HepG2 (cell line): ENCODE data around the gene NEK11. TPM values are rescaled to one million over a fixed set of nuclear protein-coding genes. Genes with fewer than 3 reads are reported as not detected.

ENCODE experiments used
- CEBPB ChIP-seq: IDR thresholded peaks from 2 replicates; pipeline ENCODE4 v1.6.1; 2011; ENCODE audit warnings: low read depth, low read length, improper control_type of control experiment, borderline replicate concordance
- KAT7 ChIP-seq: IDR thresholded peaks from 2 replicates; pipeline ENCODE4 v1.6.1; 2018; ENCODE audit warnings: borderline replicate concordance, missing compliant biosample characterization
- KLF12 ChIP-seq: sonication (generic); formaldehyde crosslinking; IDR thresholded peaks from 2 replicates; pipeline ENCODE4 v1.4.0; 2020; ENCODE audit warnings: missing genetic modification reagents, borderline replicate concordance
- NCOR1 ChIP-seq: fragments of 200-600 bp; sonication (generic); IDR thresholded peaks from 2 replicates; pipeline ENCODE4 v1.7.0; 2017; ENCODE audit warnings: antibody characterized with exemption, low read length, borderline replicate concordance
- PHF8 ChIP-seq: sonication (generic); formaldehyde crosslinking; IDR thresholded peaks from 2 replicates; pipeline ENCODE4 v1.5.0; 2020; ENCODE audit warnings: missing genetic modification reagents
- ZFAT ChIP-seq: sonication (generic); formaldehyde crosslinking; conservative IDR thresholded peaks from 2 replicates; pipeline ENCODE4 v1.8.1; 2023; ENCODE audit warnings: missing genetic modification reagents, inconsistent platforms
- ZNF20 ChIP-seq: sonication (generic); formaldehyde crosslinking; IDR thresholded peaks from 2 replicates; pipeline ENCODE4 v1.4.0; 2020; ENCODE audit warnings: mild to moderate bottlenecking, moderate library complexity, missing genetic modification reagents
- ZNF234 ChIP-seq: sonication (generic); formaldehyde crosslinking; conservative IDR thresholded peaks from 2 replicates; pipeline ENCODE4 v1.5.1; 2020; ENCODE audit warnings: mild to moderate bottlenecking, missing genetic modification reagents
- ZNF570 ChIP-seq: sonication (generic); formaldehyde crosslinking; IDR thresholded peaks from 2 replicates; pipeline ENCODE4 v1.4.0; 2020; ENCODE audit warnings: mild to moderate bottlenecking, missing genetic modification reagents, borderline replicate concordance
- ZNF572 ChIP-seq: sonication (generic); formaldehyde crosslinking; IDR thresholded peaks from 2 replicates; pipeline ENCODE4 v1.5.1; 2020; ENCODE audit warnings: mild to moderate bottlenecking, missing genetic modification reagents
- polyA plus RNA-seq, 8 experiments: library from polyadenylated mRNA; depleted of rRNA in 3 of 8; stranded (reverse) in 7 of 8; unstranded in 1 of 8; fragments of >200 nt; fragmentation: Illumina TruSeq in 4 of 8; extraction: Trizol in 4 of 8; gene quantifications; 2 replicates each; pipeline versions ENCODE4 v1.2.1 to v1.2.3, GENCODE V29; 2011 to 2016; ENCODE audit warnings: low read depth in 4 of 8, missing spikeins in 1 of 8, mixed read lengths in 1 of 8; ENCODE audit not compliant: insufficient read depth in 1 of 8
- total RNA-seq, 5 experiments: library from RNA; depleted of rRNA; stranded (reverse); fragments of >200 nt; fragmentation: Illumina TruSeq; extraction: Trizol; gene quantifications; 2 replicates each; pipeline ENCODE4 v1.2.3, GENCODE V29; 2016; ENCODE audit warnings: low read depth in 1 of 5
- TF ChIP-seq, protein P1 (sequence below): sonication (generic); formaldehyde crosslinking; IDR thresholded peaks from 2 replicates; pipeline ENCODE4 v1.5.1; 2020; ENCODE audit warnings: missing genetic modification reagents, mild to moderate bottlenecking, borderline replicate concordance
- TF ChIP-seq, protein P2 (sequence below): fragments of 450-650 bp; IDR thresholded peaks from 2 replicates; pipeline ENCODE4 v1.6.1; 2016
- TF ChIP-seq, protein P3 (sequence below): sonication (generic); formaldehyde crosslinking; IDR thresholded peaks from 2 replicates; pipeline ENCODE4 v1.8.1; 2023; ENCODE audit warnings: missing genetic modification reagents, inconsistent platforms, borderline replicate concordance
- TF ChIP-seq, protein P4 (sequence below): sonication (generic); formaldehyde crosslinking; IDR thresholded peaks from 2 replicates; pipeline ENCODE4 v1.5.0; 2020; ENCODE audit warnings: mild to moderate bottlenecking, missing genetic modification reagents
- TF ChIP-seq, protein P5 (sequence below): sonication (generic); formaldehyde crosslinking; IDR thresholded peaks from 2 replicates; pipeline ENCODE4 v1.4.0; 2020; ENCODE audit warnings: mild to moderate bottlenecking, missing genetic modification reagents
- TF ChIP-seq, protein P6 (sequence below): sonication (generic); formaldehyde crosslinking; IDR thresholded peaks from 2 replicates; pipeline ENCODE4 v1.4.0; 2020; ENCODE audit warnings: missing genetic modification reagents; ENCODE audit errors: not compliant biosample characterization
- TF ChIP-seq, protein P7 (sequence below): sonication (generic); formaldehyde crosslinking; IDR thresholded peaks from 2 replicates; pipeline ENCODE4 v1.5.0; 2020; ENCODE audit warnings: mild to moderate bottlenecking, missing genetic modification reagents, moderate library complexity

Gene NEK11
- total and polyA plus RNA-seq, 2 of the 13 experiments (the other 11 are each of a cell fraction or from before 2014, with no cell fraction given): 0.95 to 2.2 TPM

DNA sequence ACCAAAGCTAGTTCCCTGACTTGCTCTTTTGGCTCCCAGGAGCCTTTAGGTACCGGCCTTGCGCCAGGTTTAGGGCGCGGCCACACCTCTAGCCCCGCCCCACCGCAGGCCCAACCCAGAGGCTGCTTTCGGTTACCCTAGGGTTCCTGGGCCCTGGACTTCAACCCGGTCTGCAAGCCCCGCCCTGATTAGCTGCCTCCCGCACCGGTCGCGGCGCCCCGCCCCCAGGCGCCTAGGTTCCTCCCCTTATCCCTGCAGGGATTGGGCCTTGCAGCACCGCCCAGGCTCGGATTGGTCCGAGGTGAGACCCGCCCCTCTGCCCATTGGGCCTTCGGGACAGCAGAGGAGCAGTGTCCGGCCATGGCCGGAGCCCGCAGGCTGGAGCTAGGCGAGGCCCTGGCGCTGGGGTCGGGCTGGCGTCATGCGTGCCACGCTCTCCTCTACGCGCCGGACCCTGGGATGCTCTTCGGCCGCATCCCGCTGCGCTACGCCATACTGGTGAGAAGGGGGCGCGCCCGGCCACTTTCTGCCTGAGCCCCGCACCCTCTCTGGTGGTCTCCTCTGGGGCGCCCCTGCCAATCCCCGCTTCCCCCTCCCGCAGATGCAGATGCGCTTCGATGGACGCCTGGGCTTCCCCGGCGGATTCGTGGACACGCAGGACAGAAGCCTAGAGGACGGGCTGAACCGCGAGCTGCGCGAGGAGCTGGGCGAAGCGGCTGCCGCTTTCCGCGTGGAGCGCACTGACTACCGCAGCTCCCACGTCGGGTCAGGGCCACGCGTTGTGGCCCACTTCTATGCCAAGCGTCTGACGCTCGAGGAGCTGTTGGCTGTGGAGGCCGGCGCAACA is 355.0 kb downstream of the NEK11 start, which contains the start of gene NUDT16 (continued):
- TF ChIP-seq, protein P1, sequence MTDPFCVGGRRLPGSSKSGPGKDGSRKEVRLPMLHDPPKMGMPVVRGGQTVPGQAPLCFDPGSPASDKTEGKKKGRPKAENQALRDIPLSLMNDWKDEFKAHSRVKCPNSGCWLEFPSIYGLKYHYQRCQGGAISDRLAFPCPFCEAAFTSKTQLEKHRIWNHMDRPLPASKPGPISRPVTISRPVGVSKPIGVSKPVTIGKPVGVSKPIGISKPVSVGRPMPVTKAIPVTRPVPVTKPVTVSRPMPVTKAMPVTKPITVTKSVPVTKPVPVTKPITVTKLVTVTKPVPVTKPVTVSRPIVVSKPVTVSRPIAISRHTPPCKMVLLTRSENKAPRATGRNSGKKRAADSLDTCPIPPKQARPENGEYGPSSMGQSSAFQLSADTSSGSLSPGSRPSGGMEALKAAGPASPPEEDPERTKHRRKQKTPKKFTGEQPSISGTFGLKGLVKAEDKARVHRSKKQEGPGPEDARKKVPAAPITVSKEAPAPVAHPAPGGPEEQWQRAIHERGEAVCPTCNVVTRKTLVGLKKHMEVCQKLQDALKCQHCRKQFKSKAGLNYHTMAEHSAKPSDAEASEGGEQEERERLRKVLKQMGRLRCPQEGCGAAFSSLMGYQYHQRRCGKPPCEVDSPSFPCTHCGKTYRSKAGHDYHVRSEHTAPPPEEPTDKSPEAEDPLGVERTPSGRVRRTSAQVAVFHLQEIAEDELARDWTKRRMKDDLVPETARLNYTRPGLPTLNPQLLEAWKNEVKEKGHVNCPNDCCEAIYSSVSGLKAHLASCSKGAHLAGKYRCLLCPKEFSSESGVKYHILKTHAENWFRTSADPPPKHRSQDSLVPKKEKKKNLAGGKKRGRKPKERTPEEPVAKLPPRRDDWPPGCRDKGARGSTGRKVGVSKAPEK (CRISPR knock-in tag): no peak
- TF ChIP-seq ZFAT (CRISPR knock-in tag) (no peak), KAT7 (CRISPR knock-in tag) (peak; percentile 81; the same call in 1 of the 2 replicates), CEBPB (no peak), NCOR1 (no peak; the same call in 1 of the 2 replicates), ZNF572 (CRISPR knock-in tag) (0 out of 2 replicates have a peak, but pooled peaks have one; percentile 81), KLF12 (CRISPR knock-in tag) (peak; percentile 93; the same call in 1 of the 2 replicates), ZNF234 (0 out of 2 replicates have a peak, but pooled peaks have one; percentile 83), ZNF570 (CRISPR knock-in tag) (no peak), PHF8 (CRISPR knock-in tag) (peak; percentile 93), ZNF20 (CRISPR knock-in tag) (no peak)
- TF ChIP-seq, protein P2, sequence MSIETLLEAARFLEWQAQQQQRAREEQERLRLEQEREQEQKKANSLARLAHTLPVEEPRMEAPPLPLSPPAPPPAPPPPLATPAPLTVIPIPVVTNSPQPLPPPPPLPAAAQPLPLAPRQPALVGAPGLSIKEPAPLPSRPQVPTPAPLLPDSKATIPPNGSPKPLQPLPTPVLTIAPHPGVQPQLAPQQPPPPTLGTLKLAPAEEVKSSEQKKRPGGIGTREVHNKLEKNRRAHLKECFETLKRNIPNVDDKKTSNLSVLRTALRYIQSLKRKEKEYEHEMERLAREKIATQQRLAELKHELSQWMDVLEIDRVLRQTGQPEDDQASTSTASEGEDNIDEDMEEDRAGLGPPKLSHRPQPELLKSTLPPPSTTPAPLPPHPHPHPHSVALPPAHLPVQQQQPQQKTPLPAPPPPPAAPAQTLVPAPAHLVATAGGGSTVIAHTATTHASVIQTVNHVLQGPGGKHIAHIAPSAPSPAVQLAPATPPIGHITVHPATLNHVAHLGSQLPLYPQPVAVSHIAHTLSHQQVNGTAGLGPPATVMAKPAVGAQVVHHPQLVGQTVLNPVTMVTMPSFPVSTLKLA: no peak
- TF ChIP-seq, protein P3, sequence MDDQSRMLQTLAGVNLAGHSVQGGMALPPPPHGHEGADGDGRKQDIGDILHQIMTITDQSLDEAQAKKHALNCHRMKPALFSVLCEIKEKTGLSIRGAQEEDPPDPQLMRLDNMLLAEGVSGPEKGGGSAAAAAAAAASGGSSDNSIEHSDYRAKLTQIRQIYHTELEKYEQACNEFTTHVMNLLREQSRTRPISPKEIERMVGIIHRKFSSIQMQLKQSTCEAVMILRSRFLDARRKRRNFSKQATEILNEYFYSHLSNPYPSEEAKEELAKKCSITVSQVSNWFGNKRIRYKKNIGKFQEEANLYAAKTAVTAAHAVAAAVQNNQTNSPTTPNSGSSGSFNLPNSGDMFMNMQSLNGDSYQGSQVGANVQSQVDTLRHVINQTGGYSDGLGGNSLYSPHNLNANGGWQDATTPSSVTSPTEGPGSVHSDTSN (CRISPR knock-in tag): no peak
- TF ChIP-seq, protein P4, sequence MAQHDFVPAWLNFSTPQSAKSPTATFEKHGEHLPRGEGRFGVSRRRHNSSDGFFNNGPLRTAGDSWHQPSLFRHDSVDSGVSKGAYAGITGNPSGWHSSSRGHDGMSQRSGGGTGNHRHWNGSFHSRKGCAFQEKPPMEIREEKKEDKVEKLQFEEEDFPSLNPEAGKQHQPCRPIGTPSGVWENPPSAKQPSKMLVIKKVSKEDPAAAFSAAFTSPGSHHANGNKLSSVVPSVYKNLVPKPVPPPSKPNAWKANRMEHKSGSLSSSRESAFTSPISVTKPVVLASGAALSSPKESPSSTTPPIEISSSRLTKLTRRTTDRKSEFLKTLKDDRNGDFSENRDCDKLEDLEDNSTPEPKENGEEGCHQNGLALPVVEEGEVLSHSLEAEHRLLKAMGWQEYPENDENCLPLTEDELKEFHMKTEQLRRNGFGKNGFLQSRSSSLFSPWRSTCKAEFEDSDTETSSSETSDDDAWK (CRISPR knock-in tag): no peak
- TF ChIP-seq, protein P5, sequence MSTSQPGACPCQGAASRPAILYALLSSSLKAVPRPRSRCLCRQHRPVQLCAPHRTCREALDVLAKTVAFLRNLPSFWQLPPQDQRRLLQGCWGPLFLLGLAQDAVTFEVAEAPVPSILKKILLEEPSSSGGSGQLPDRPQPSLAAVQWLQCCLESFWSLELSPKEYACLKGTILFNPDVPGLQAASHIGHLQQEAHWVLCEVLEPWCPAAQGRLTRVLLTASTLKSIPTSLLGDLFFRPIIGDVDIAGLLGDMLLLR: peak; percentile 78; the same call in 1 of the 2 replicates
- TF ChIP-seq, protein P6, sequence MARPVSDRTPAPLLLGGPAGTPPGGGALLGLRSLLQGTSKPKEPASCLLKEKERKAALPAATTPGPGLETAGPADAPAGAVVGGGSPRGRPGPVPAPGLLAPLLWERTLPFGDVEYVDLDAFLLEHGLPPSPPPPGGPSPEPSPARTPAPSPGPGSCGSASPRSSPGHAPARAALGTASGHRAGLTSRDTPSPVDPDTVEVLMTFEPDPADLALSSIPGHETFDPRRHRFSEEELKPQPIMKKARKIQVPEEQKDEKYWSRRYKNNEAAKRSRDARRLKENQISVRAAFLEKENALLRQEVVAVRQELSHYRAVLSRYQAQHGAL: peak; percentile 27
- TF ChIP-seq, protein P7, sequence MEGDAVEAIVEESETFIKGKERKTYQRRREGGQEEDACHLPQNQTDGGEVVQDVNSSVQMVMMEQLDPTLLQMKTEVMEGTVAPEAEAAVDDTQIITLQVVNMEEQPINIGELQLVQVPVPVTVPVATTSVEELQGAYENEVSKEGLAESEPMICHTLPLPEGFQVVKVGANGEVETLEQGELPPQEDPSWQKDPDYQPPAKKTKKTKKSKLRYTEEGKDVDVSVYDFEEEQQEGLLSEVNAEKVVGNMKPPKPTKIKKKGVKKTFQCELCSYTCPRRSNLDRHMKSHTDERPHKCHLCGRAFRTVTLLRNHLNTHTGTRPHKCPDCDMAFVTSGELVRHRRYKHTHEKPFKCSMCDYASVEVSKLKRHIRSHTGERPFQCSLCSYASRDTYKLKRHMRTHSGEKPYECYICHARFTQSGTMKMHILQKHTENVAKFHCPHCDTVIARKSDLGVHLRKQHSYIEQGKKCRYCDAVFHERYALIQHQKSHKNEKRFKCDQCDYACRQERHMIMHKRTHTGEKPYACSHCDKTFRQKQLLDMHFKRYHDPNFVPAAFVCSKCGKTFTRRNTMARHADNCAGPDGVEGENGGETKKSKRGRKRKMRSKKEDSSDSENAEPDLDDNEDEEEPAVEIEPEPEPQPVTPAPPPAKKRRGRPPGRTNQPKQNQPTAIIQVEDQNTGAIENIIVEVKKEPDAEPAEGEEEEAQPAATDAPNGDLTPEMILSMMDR (CRISPR knock-in tag): no peak
